IPS-18a (cell line): ENCODE results near the gene HAND1.

ENCODE experiments used
- H3K27ac ChIP-seq: one replicate; pipeline ENCODE4 v1.5.1; 2013; ENCODE audit warnings: low read length
- H3K27me3 ChIP-seq: one replicate; pipeline ENCODE4 v1.6.1; 2013; ENCODE audit warnings: mild to moderate bottlenecking, low read length; ENCODE audit not compliant: control insufficient read depth, insufficient read depth
- H3K36me3 ChIP-seq: one replicate; pipeline ENCODE4 v1.6.1; 2013; ENCODE audit warnings: low read depth, low read length; ENCODE audit not compliant: control insufficient read depth
- H3K4me1 ChIP-seq: one replicate; pipeline ENCODE4 v1.6.1; 2013; ENCODE audit warnings: low read depth, low read length; ENCODE audit not compliant: control insufficient read depth
- H3K4me3 ChIP-seq: one replicate; pipeline ENCODE4 v1.5.1; 2013; ENCODE audit warnings: low read length
- H3K9ac ChIP-seq: one replicate; pipeline ENCODE4 v1.6.1; 2013; ENCODE audit warnings: mild to moderate bottlenecking, low read length, moderate library complexity
- H3K9me3 ChIP-seq: one replicate; pipeline ENCODE4 v1.6.1; 2013; ENCODE audit warnings: low read depth, low read length; ENCODE audit not compliant: control insufficient read depth

The HAND1 gene

GRCh38 chr5:154476354-154477205 is 1.4 kb downstream of the HAND1 start:
- Histone ChIP-seq H3K27me3 (peaks cover 100% of the 10 kb centered on the region), H3K27ac (no peak overlapping the region), H3K9ac (no peak overlapping the region), H3K4me1 (peaks cover 39% of the 10 kb centered on the region), H3K9me3 (no peaks in the 10 kb centered on the region), H3K4me3 (peak overlapping the region; percentile 54), H3K36me3 (no peaks in the 10 kb centered on the region)

GRCh38 chr5:154475591-154476353 is 2.3 kb downstream of the HAND1 start:
- Histone ChIP-seq H3K9ac (no peak overlapping the region), H3K27ac (no peak overlapping the region), H3K4me1 (peaks cover 38% of the 10 kb centered on the region), H3K27me3 (peaks cover 100% of the 10 kb centered on the region), H3K9me3 (no peaks in the 10 kb centered on the region), H3K36me3 (no peaks in the 10 kb centered on the region), H3K4me3 (peak overlapping the region; percentile 47)

- Histone ChIP-seq H3K4me1 (peaks cover 34% of the 10 kb centered on the region), H3K27ac (no peak overlapping the region), H3K4me3 (no peak overlapping the region), H3K36me3 (no peaks in the 10 kb centered on the region), H3K9me3 (no peaks in the 10 kb centered on the region), H3K9ac (no peak overlapping the region), H3K27me3 (peaks cover 100% of the 10 kb centered on the region)
These were observed 3.4 kb downstream of the HAND1 start for GRCh38 chr5:154474396-154475334.

GRCh38 chr5:154473581-154474283 is 4.3 kb downstream of the HAND1 start:
- peaks cover 28% of the 10 kb centered on the region for H3K4me1 ChIP-seq
- peak overlapping the region; percentile 41 for H3K4me3 ChIP-seq
- H3K9me3 ChIP-seq: no peaks in the 10 kb centered on the region
- no peak overlapping the region for H3K27ac ChIP-seq
- H3K27me3 ChIP-seq: peaks cover 100% of the 10 kb centered on the region
- H3K9ac ChIP-seq: no peak overlapping the region
- H3K36me3 ChIP-seq: no peaks in the 10 kb centered on the region

GRCh38 chr5:154472871-154473580 is 5.0 kb downstream of the HAND1 start:
- H3K27ac ChIP-seq: no peak overlapping the region

GRCh38 chr5:154470947-154471870 is 6.8 kb downstream of the HAND1 start:
- Histone ChIP-seq H3K27me3 (peaks cover 98% of the 10 kb centered on the region), H3K4me1 (peaks cover 21% of the 10 kb centered on the region), H3K27ac (no peak overlapping the region), H3K9ac (no peak overlapping the region), H3K36me3 (no peaks in the 10 kb centered on the region), H3K9me3 (no peaks in the 10 kb centered on the region), H3K4me3 (no peak overlapping the region)

More at GRCh38 chr5:154472871-154473580, 5.0 kb downstream of the HAND1 start:
- peaks cover 28% of the 10 kb centered on the region for H3K4me1 ChIP-seq
- H3K9ac ChIP-seq: no peak overlapping the region
- peak overlapping the region; percentile 41 for H3K4me3 ChIP-seq
- H3K36me3 ChIP-seq: no peaks in the 10 kb centered on the region
- peaks cover 100% of the 10 kb centered on the region for H3K27me3 ChIP-seq
- no peaks in the 10 kb centered on the region for H3K9me3 ChIP-seq

- no peak overlapping the region for H3K27ac ChIP-seq
- H3K27me3 ChIP-seq: peaks cover 92% of the 10 kb centered on the region
- H3K4me1 ChIP-seq: peaks cover 15% of the 10 kb centered on the region
These were observed 7.9 kb downstream of the HAND1 start for GRCh38 chr5:154470137-154470536.

DNA sequence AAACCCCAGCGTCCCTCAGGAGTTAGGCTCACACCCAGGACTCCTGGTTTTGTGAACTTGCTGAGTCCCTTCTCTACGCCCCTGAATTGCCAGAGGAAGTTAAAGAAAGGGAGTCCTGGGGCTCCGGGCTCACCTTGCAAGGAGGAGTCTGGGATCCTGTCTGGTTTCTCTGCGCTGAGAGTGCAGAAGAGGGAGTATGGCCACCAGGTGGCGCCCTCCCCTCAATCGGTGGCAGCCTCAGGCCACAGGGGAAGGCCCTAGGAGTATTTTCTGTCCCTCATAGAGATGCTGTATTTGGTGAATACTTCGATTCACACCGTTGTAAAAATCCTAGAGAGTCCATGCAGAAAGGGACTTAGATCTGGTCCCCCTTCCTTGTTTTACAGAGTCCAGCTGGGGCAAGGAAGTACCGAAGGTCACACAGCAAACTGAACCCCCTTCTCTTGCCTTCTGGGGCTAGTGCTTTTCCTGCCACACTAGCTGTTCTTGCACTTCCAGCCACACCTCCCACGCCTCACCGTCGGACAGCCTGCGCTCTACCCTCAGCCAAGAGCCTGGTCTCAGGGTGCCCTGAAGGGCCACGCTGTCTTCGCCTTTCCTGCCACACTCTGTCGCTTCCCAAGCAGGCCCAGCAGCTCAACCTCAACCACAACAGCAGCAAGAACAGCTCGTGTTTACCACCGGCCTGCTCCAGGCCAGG is 10.2 kb downstream of the HAND1 start:
- no peak overlapping the region for H3K27ac ChIP-seq
- peaks cover 69% of the 10 kb centered on the region for H3K27me3 ChIP-seq
- no peaks in the 10 kb centered on the region for H3K36me3 ChIP-seq
- H3K4me3 ChIP-seq: no peak overlapping the region
- no peak overlapping the region for H3K9ac ChIP-seq
- peaks cover 4% of the 10 kb centered on the region for H3K4me1 ChIP-seq
- no peaks in the 10 kb centered on the region for H3K9me3 ChIP-seq

More at GRCh38 chr5:154470137-154470536, 7.9 kb downstream of the HAND1 start:
- Histone ChIP-seq H3K36me3 (no peaks in the 10 kb centered on the region), H3K9ac (no peak overlapping the region), H3K4me3 (no peak overlapping the region), H3K9me3 (no peaks in the 10 kb centered on the region)

- Histone ChIP-seq H3K4me1 (peaks cover 4% of the 10 kb centered on the region), H3K9ac (no peak overlapping the region), H3K9me3 (no peaks in the 10 kb centered on the region), H3K27ac (no peak overlapping the region), H3K36me3 (no peaks in the 10 kb centered on the region), H3K4me3 (no peak overlapping the region), H3K27me3 (peaks cover 57% of the 10 kb centered on the region)
These were observed 11.4 kb downstream of the HAND1 start for GRCh38 chr5:154466671-154467070.
